Measurements from ENCODE around the gene CTIF. TPM values are rescaled to one million over a fixed set of nuclear protein-coding genes. Genes with fewer than 3 reads are reported as not detected.

Gene CTIF
- total RNA-seq, 1 donor from 2014 or later = 35.1 TPM

- intact Hi-C loops (cut with DNase I) = no loop called here
- Histone ChIP-seq H3K27ac (no peak overlapping the region), H3K27me3 (no peaks in the 10 kb centered on the region), H3K36me3 (no peaks in the 10 kb centered on the region), H3K4me3 (no peak overlapping the region), H3K9me3 (no peaks in the 10 kb centered on the region), H3K4me1 (peaks cover 14% of the 10 kb centered on the region)
- no peak for TF ChIP-seq POLR2AphosphoS5 (IDR thresholded peaks at IDR 0.05; ENCODE audit: insufficient read depth in 1 of 2, low read depth in 1 of 2)
- TF ChIP-seq CTCF (IDR thresholded peaks at IDR 0.05) = no peak
- TF ChIP-seq POLR2A (IDR thresholded peaks at IDR 0.05) = no peak
- DNase-seq (ENCODE audit: extremely low spot score in 2 of 2) = no peak
Measured at GRCh38 chr18:48611785-48612480, 73.1 kb downstream of the CTIF start.

GRCh38 chr18:48612511-48612910 lies 73.7 kb downstream of the CTIF start:
- intact Hi-C loops (cut with DNase I) = no loop called here
- Histone ChIP-seq H3K27ac (no peak overlapping the region), H3K9me3 (no peaks in the 10 kb centered on the region), H3K36me3 (no peaks in the 10 kb centered on the region), H3K4me1 (peaks cover 8% of the 10 kb centered on the region), H3K27me3 (no peaks in the 10 kb centered on the region), H3K4me3 (no peak overlapping the region)
- TF ChIP-seq CTCF (IDR thresholded peaks at IDR 0.05) = no peak
- TF ChIP-seq POLR2AphosphoS5 (IDR thresholded peaks at IDR 0.05; ENCODE audit: insufficient read depth in 1 of 2, low read depth in 1 of 2) = no peak
- TF ChIP-seq POLR2A (IDR thresholded peaks at IDR 0.05) = no peak
- no peak for DNase-seq (ENCODE audit: extremely low spot score in 2 of 2)

- no peaks in the 10 kb centered on the region for H3K9me3 ChIP-seq
- TF ChIP-seq CTCF (IDR thresholded peaks at IDR 0.05) (no peak), POLR2A (IDR thresholded peaks at IDR 0.05) (no peak), POLR2AphosphoS5 (IDR thresholded peaks at IDR 0.05; ENCODE audit: insufficient read depth in 1 of 2, low read depth in 1 of 2) (no peak)
- H3K4me1 ChIP-seq = peaks cover 7% of the 10 kb centered on the region
- no peak overlapping the region for H3K27ac ChIP-seq
- intact Hi-C loops (cut with DNase I) = no loop called here
- no peak overlapping the region for H3K4me3 ChIP-seq
- DNase-seq (ENCODE audit: extremely low spot score in 2 of 2) = no peak
- H3K36me3 ChIP-seq = no peaks in the 10 kb centered on the region
- no peaks in the 10 kb centered on the region for H3K27me3 ChIP-seq
Measured at GRCh38 chr18:48612917-48613316, 74.1 kb downstream of the CTIF start.

GRCh38 chr18:48613589-48614404 lies 75.0 kb downstream of the CTIF start:
- H3K4me1 ChIP-seq = peaks cover 7% of the 10 kb centered on the region
- no peaks in the 10 kb centered on the region for H3K9me3 ChIP-seq
- intact Hi-C loops (cut with DNase I) = no loop called here
- no peak overlapping the region for H3K27ac ChIP-seq
- H3K4me3 ChIP-seq = no peak overlapping the region
- no peak for TF ChIP-seq POLR2A (IDR thresholded peaks at IDR 0.05)
- no peak for TF ChIP-seq POLR2AphosphoS5 (IDR thresholded peaks at IDR 0.05; ENCODE audit: insufficient read depth in 1 of 2, low read depth in 1 of 2)
- TF ChIP-seq CTCF (IDR thresholded peaks at IDR 0.05) = no peak
- no peaks in the 10 kb centered on the region for H3K36me3 ChIP-seq
- no peaks in the 10 kb centered on the region for H3K27me3 ChIP-seq
- no peak for DNase-seq (ENCODE audit: extremely low spot score in 2 of 2)
